ENCODE measurements around the gene ZBTB4. TPM values are rescaled to one million over a fixed set of nuclear protein-coding genes. Genes with fewer than 3 reads are reported as not detected.

ZBTB4 gene
- total and polyA plus RNA-seq, 7 experiments from 2014 or later = 15.3 to 89.2 (median 49.8) TPM

- POLR2A ChIA-PET = interaction anchor here (2.3 kb wide), 1 partner anchor 72 kb away, joined by 13 read pairs; no protein-coding TSS in a partner anchor
- no peak for DNase-seq
- Histone ChIP-seq H3K4me3 (ENCODE audit: low read length) (no peak overlapping the region), H3K36me3 (ENCODE audit: control insufficient read depth in 2 of 3, insufficient read depth in 3 of 3, low read length in 3 of 3) (peaks cover 17 to 95% (median 28%) of the 10 kb centered on the region in 3 experiments), H3K9me3 (ENCODE audit: control insufficient read depth in 2 of 3, low read length in 3 of 3) (no peaks in the 10 kb centered on the region), H3K4me1 (ENCODE audit: control insufficient read depth in 2 of 2, insufficient read depth in 2 of 2, low read length in 2 of 2) (no peaks in the 10 kb centered on the region), H3K27ac (ENCODE audit: low read depth, low read length) (no peak overlapping the region), H3K27me3 (ENCODE audit: control insufficient read depth in 2 of 2, insufficient read depth in 2 of 2, low read length in 2 of 2) (no peaks in the 10 kb centered on the region)
- Mint-ChIP-seq H3K27ac (peak overlapping the region in 3 of 9 donors; percentile 25 to 34 (median 29)), H3K36me3 (peaks cover 7 to 45% (median 16%) of the 10 kb centered on the region in 5 donors), H3K4me3 (no peak overlapping the region), H3K4me1 (peaks cover 0 to 5% (median 0%) of the 10 kb centered on the region in 7 donors), H3K27me3 (no peaks in the 10 kb centered on the region), H3K9me3 (no peaks in the 10 kb centered on the region)
- CTCF ChIA-PET = interaction anchor here (0.8 to 2.3 kb wide), 3 partner anchors 10 to 73 kb away, joined by 3 to 5 read pairs (median 3); partner anchors contain the start of gene TMEM102
- no peak for ATAC-seq
- intact Hi-C loops (cut with micrococcal nuclease) = no loop called here
These were observed 29.4 kb upstream of the ZBTB4 start for GRCh38 chr17:7508846-7509245.

DNA sequence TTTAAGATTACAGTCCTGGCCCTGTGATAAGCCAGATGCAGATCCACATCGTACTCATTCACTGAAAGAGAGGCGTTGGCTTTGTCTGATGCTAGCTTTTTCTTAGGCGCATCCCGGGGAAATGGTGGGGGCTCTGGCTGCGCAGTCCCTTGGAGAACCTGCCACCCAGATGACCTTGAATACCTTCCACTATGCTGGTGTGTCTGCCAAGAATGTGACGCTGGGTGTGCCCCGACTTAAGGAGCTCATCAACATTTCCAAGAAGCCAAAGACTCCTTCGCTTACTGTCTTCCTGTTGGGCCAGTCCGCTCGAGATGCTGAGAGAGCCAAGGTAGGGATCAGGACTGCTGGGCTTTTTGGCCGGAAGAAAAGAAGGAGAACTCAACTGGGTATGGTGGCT is 28.7 kb upstream of the ZBTB4 start:
- Histone ChIP-seq H3K9me3 (ENCODE audit: control insufficient read depth in 2 of 3, low read length in 3 of 3) (no peaks in the 10 kb centered on the region), H3K27me3 (ENCODE audit: control insufficient read depth in 2 of 2, insufficient read depth in 2 of 2, low read length in 2 of 2) (no peaks in the 10 kb centered on the region), H3K27ac (ENCODE audit: low read depth, low read length) (no peak overlapping the region), H3K4me1 (ENCODE audit: control insufficient read depth in 2 of 2, insufficient read depth in 2 of 2, low read length in 2 of 2) (no peaks in the 10 kb centered on the region), H3K4me3 (ENCODE audit: low read length) (no peak overlapping the region), H3K36me3 (ENCODE audit: control insufficient read depth in 2 of 3, insufficient read depth in 3 of 3, low read length in 3 of 3) (peaks cover 22 to 95% (median 35%) of the 10 kb centered on the region in 3 experiments)
- Mint-ChIP-seq H3K36me3 (peaks cover 10 to 52% (median 20%) of the 10 kb centered on the region in 5 donors), H3K4me3 (no peak overlapping the region), H3K4me1 (peaks cover 0 to 3% (median 0%) of the 10 kb centered on the region in 7 donors), H3K9me3 (peaks cover 0 to 1% (median 0%) of the 10 kb centered on the region in 11 donors), H3K27ac (peak overlapping the region in 2 of 9 donors; percentile 4 to 56), H3K27me3 (no peaks in the 10 kb centered on the region)
- ChIA-PET CTCF (interaction anchor here (0.9 to 2.3 kb wide), 2 partner anchors 22 to 72 kb away, joined by 3 to 5 read pairs; partner anchors contain the start of gene TMEM102), POLR2A (interaction anchor here (0.6 to 2.3 kb wide), 5 partner anchors 12 to 178 kb away, joined by 3 to 13 read pairs (median 3); no protein-coding TSS in a partner anchor)
- no peak for ATAC-seq
- no peak for DNase-seq
- intact Hi-C loops (cut with micrococcal nuclease) = no loop called here

- peaks cover 18 to 60% (median 31%) of the 10 kb centered on the region in 5 donors for H3K36me3 Mint-ChIP-seq
- peaks cover 42 to 94% (median 64%) of the 10 kb centered on the region in 3 experiments for H3K36me3 ChIP-seq (ENCODE audit: control insufficient read depth in 2 of 3, insufficient read depth in 3 of 3, low read length in 3 of 3)
- H3K9me3 Mint-ChIP-seq = peaks cover 0 to 1% (median 0%) of the 10 kb centered on the region in 11 donors
- no peak overlapping the region for H3K27ac ChIP-seq (ENCODE audit: low read depth, low read length)
- H3K4me3 Mint-ChIP-seq = no peak overlapping the region
- no peaks in the 10 kb centered on the region for H3K4me1 ChIP-seq (ENCODE audit: control insufficient read depth in 2 of 2, insufficient read depth in 2 of 2, low read length in 2 of 2)
- H3K4me1 Mint-ChIP-seq = peaks cover 0 to 3% (median 0%) of the 10 kb centered on the region in 7 donors
- no peak for DNase-seq
- no peak for ATAC-seq
- no peaks in the 10 kb centered on the region for H3K27me3 ChIP-seq (ENCODE audit: control insufficient read depth in 2 of 2, insufficient read depth in 2 of 2, low read length in 2 of 2)
- peak overlapping the region in 2 of 9 donors; percentile 14 to 17 for H3K27ac Mint-ChIP-seq
- no peaks in the 10 kb centered on the region for H3K9me3 ChIP-seq (ENCODE audit: control insufficient read depth in 2 of 3, low read length in 3 of 3)
- POLR2A ChIA-PET = interaction anchor here (0.6 to 3.2 kb wide), 3 partner anchors 19 to 798 kb away, joined by 3 to 19 read pairs (median 8); partner anchors contain the start of gene POLR2A
- intact Hi-C loops (cut with micrococcal nuclease) = loop anchor here (1.0 kb wide), 2 partner anchors 66 to 147 kb away; no protein-coding TSS in a partner anchor
- CTCF ChIA-PET = interaction anchor here (0.6 to 1.8 kb wide), 3 partner anchors 47 to 228 kb away, joined by 3 to 6 read pairs (median 4); no protein-coding TSS in a partner anchor
- H3K4me3 ChIP-seq (ENCODE audit: low read length) = no peak overlapping the region
- H3K27me3 Mint-ChIP-seq = no peaks in the 10 kb centered on the region
These were observed 24.1 kb upstream of the ZBTB4 start for GRCh38 chr17:7503521-7503920.

DNA sequence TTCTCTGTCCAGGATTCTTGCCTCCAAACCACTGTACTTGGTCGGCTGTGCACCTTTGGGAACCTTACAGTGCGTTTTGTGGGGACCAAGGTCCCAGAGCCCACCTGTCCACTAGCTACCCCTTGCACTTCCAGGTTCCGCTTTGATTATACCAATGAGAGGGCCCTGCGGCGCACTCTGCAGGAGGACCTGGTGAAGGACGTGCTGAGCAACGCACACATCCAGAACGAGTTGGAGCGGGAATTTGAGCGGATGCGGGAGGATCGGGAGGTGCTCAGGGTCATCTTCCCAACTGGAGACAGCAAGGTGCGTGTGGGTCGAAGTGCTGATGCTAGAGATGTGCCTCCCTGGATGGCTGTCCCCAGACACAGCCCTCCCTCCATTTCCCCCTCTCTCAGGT is 23.6 kb upstream of the ZBTB4 start:
- ATAC-seq (peak; percentile 43), DNase-seq (peak in 2 of 9 donors; percentile 17 to 27)
- POLR2A ChIA-PET = interaction anchor here (2.2 to 3.2 kb wide), 2 partner anchors 18 to 67 kb away, joined by 8 to 19 read pairs; partner anchors contain the start of gene POLR2A
- Histone ChIP-seq H3K9me3 (ENCODE audit: control insufficient read depth in 2 of 3, low read length in 3 of 3) (no peaks in the 10 kb centered on the region), H3K27ac (ENCODE audit: low read depth, low read length) (no peak overlapping the region), H3K27me3 (ENCODE audit: control insufficient read depth in 2 of 2, insufficient read depth in 2 of 2, low read length in 2 of 2) (no peaks in the 10 kb centered on the region), H3K4me3 (ENCODE audit: low read length) (no peak overlapping the region), H3K4me1 (ENCODE audit: control insufficient read depth in 2 of 2, insufficient read depth in 2 of 2, low read length in 2 of 2) (no peaks in the 10 kb centered on the region), H3K36me3 (ENCODE audit: control insufficient read depth in 2 of 3, insufficient read depth in 3 of 3, low read length in 3 of 3) (peaks cover 47 to 94% (median 68%) of the 10 kb centered on the region in 3 experiments)
- Mint-ChIP-seq H3K4me3 (no peak overlapping the region), H3K36me3 (peaks cover 18 to 58% (median 35%) of the 10 kb centered on the region in 5 donors), H3K27me3 (no peaks in the 10 kb centered on the region), H3K9me3 (peaks cover 0 to 1% (median 0%) of the 10 kb centered on the region in 11 donors), H3K27ac (no peak overlapping the region), H3K4me1 (peaks cover 0 to 3% (median 0%) of the 10 kb centered on the region in 7 donors)
- intact Hi-C loops (cut with micrococcal nuclease) = loop anchor here (1.0 kb wide), 2 partner anchors 66 to 147 kb away; no protein-coding TSS in a partner anchor
- CTCF ChIA-PET = interaction anchor here (0.9 to 1.8 kb wide), 3 partner anchors 46 to 67 kb away, joined by 3 to 6 read pairs (median 4); no protein-coding TSS in a partner anchor

DNA sequence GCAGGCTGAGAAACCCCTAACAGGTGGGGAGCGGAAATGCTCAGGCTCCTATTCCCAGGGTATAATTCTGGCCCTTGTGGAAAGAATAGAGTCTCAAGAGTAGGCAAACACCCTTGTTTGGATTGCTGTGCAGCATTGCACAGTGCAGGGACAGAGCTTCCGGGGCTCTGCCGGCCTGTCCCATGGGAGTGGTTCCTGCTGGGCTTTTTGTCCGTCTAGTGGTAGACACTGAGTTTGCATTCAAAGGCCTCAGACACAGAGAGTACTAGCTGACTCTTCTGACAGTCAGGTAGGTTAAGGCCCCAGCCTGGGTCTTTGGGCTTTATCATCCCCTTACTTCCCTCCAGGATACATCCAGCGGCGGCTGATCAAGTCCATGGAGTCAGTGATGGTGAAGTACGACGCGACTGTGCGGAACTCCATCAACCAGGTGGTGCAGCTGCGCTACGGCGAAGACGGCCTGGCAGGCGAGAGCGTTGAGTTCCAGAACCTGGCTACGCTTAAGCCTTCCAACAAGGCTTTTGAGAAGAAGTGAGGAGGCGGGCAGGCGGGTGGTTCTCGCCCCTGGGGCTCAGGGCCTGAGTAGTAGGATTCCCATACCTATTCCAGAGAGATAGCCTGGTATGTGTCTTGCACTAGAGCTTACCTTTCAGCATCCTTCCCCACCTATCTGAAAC is 22.9 kb upstream of the ZBTB4 start:
- ChIA-PET POLR2A (interaction anchor here (2.2 to 3.2 kb wide), 2 partner anchors 17 to 66 kb away, joined by 8 to 19 read pairs; partner anchors contain the start of gene POLR2A), CTCF (interaction anchor here (0.6 to 1.8 kb wide), 5 partner anchors 24 to 100 kb away, joined by 3 to 6 read pairs (median 3); no protein-coding TSS in a partner anchor)
- no peak for DNase-seq
- H3K9me3 Mint-ChIP-seq = peaks cover 0 to 1% (median 0%) of the 10 kb centered on the region in 11 donors
- Histone ChIP-seq H3K27ac (ENCODE audit: low read depth, low read length) (no peak overlapping the region), H3K4me1 (ENCODE audit: control insufficient read depth in 2 of 2, insufficient read depth in 2 of 2, low read length in 2 of 2) (no peaks in the 10 kb centered on the region), H3K4me3 (ENCODE audit: low read length) (no peak overlapping the region), H3K9me3 (ENCODE audit: control insufficient read depth in 2 of 3, low read length in 3 of 3) (no peaks in the 10 kb centered on the region), H3K36me3 (ENCODE audit: control insufficient read depth in 2 of 3, insufficient read depth in 3 of 3, low read length in 3 of 3) (peaks cover 51 to 95% (median 71%) of the 10 kb centered on the region in 3 experiments), H3K27me3 (ENCODE audit: control insufficient read depth in 2 of 2, insufficient read depth in 2 of 2, low read length in 2 of 2) (no peaks in the 10 kb centered on the region)
- H3K27me3 Mint-ChIP-seq = no peaks in the 10 kb centered on the region
- peaks cover 18 to 57% (median 35%) of the 10 kb centered on the region in 5 donors for H3K36me3 Mint-ChIP-seq
- H3K4me1 Mint-ChIP-seq = peaks cover 0 to 3% (median 0%) of the 10 kb centered on the region in 7 donors
- H3K27ac Mint-ChIP-seq = peak overlapping the region in 2 of 9 donors; percentile 33 to 46
- no peak for ATAC-seq
- H3K4me3 Mint-ChIP-seq = no peak overlapping the region
- intact Hi-C loops (cut with micrococcal nuclease) = no loop called here

GRCh38 chr17:7501729-7502128 is 22.3 kb upstream of the ZBTB4 start:
- H3K4me3 ChIP-seq (ENCODE audit: low read length) = no peak overlapping the region
- H3K27ac Mint-ChIP-seq = peak overlapping the region in 1 of 9 donors; percentile 72
- POLR2A ChIA-PET = interaction anchor here (0.8 to 3.2 kb wide), 3 partner anchors 17 to 65 kb away, joined by 4 to 19 read pairs (median 8); partner anchors contain the start of genes POLR2A and ZBTB4

More at GRCh38 chr17:7501729-7502128, 22.3 kb upstream of the ZBTB4 start:
- Histone ChIP-seq H3K27ac (ENCODE audit: low read depth, low read length) (no peak overlapping the region), H3K9me3 (ENCODE audit: control insufficient read depth in 2 of 3, low read length in 3 of 3) (no peaks in the 10 kb centered on the region), H3K4me1 (ENCODE audit: control insufficient read depth in 2 of 2, insufficient read depth in 2 of 2, low read length in 2 of 2) (no peaks in the 10 kb centered on the region), H3K36me3 (ENCODE audit: control insufficient read depth in 2 of 3, insufficient read depth in 3 of 3, low read length in 3 of 3) (peaks cover 57 to 95% (median 72%) of the 10 kb centered on the region in 3 experiments), H3K27me3 (ENCODE audit: control insufficient read depth in 2 of 2, insufficient read depth in 2 of 2, low read length in 2 of 2) (no peaks in the 10 kb centered on the region)
- Mint-ChIP-seq H3K4me1 (peaks cover 0 to 3% (median 0%) of the 10 kb centered on the region in 7 donors), H3K36me3 (peaks cover 21 to 62% (median 38%) of the 10 kb centered on the region in 5 donors), H3K27me3 (no peaks in the 10 kb centered on the region), H3K9me3 (peaks cover 0 to 1% (median 0%) of the 10 kb centered on the region in 11 donors), H3K4me3 (no peak overlapping the region)
- CTCF ChIA-PET = interaction anchor here (0.6 to 1.8 kb wide), 3 partner anchors 24 to 100 kb away, joined by 3 to 6 read pairs (median 3); no protein-coding TSS in a partner anchor
- intact Hi-C loops (cut with micrococcal nuclease) = no loop called here
- DNase-seq (no peak), ATAC-seq (no peak)
